IgD-negative memory B cell (primary cell): ENCODE measurements around the gene GPR107. TPM values are rescaled to one million over a fixed set of nuclear protein-coding genes. Genes with fewer than 3 reads are reported as not detected.

Experiments
- H3K27ac Mint-ChIP-seq, 3 donors: one replicate each; pipeline ENCODE4 v1.8.0; 2020 to 2022; ENCODE audit warnings: mild to moderate bottlenecking in 3 of 3, mixed read lengths in 3 of 3, moderate library complexity in 1 of 3
- H3K27me3 Mint-ChIP-seq: one replicate; pipeline ENCODE4 v1.8.0; 2021; ENCODE audit warnings: mixed read lengths
- H3K36me3 Mint-ChIP-seq: one replicate; pipeline ENCODE4 v1.8.0; 2020; ENCODE audit warnings: mild to moderate bottlenecking, mixed read lengths
- H3K4me1 Mint-ChIP-seq, 3 donors: one replicate each; pipeline ENCODE4 v1.8.0; 2020 to 2022; ENCODE audit warnings: mixed read lengths in 3 of 3, mild to moderate bottlenecking in 1 of 3
- H3K4me3 Mint-ChIP-seq, 4 donors: one replicate each; pipeline ENCODE4 v1.8.0; 2020 to 2022; ENCODE audit warnings: mild to moderate bottlenecking in 4 of 4, mixed read lengths in 4 of 4, moderate library complexity in 3 of 4
- H3K9me3 Mint-ChIP-seq, 3 donors: one replicate each; pipeline ENCODE4 v1.8.0; 2020 to 2021; ENCODE audit warnings: mixed read lengths in 3 of 3, mild to moderate bottlenecking in 1 of 3
- polyA plus RNA-seq: library from polyadenylated mRNA; unstranded; fragments of 300-500 nt; fragmentation: Illumina TruSeq; gene quantifications from one replicate; pipeline ENCODE4 v1.2.3, GENCODE V29; 2021

GPR107 gene
- polyA plus RNA-seq, 1 donor from 2014 or later = 2.1 TPM

DNA sequence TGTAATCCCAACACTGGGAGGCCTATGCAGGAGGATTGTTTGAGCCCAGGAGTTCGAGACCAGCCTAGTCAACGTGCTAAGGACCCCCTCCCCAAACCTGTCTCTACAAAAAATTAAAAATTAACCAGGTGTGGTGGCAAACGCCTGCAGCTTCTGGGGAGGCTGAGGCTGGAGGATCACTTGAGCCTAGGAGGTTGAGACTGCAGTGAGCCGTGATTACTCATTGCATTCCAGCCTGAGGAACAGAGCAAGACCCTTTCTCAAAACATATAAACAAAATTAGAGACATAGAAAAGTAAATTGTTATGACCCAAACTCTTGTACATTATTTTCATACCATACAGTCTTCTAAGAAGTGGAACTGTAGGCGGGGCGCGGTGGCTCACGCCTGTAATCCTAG lies 1.1 kb downstream of the GPR107 start:
- H3K4me1 Mint-ChIP-seq = peaks cover 17 to 22% (median 18%) of the 10 kb centered on the region in 3 donors
- peak overlapping the region; percentile 91 to 97 (median 95) for H3K4me3 Mint-ChIP-seq
- H3K27me3 Mint-ChIP-seq = no peaks in the 10 kb centered on the region
- H3K9me3 Mint-ChIP-seq = no peaks in the 10 kb centered on the region
- peak overlapping the region in 2 of 3 donors; percentile 96 to 97 for H3K27ac Mint-ChIP-seq
- H3K36me3 Mint-ChIP-seq = no peaks in the 10 kb centered on the region

DNA sequence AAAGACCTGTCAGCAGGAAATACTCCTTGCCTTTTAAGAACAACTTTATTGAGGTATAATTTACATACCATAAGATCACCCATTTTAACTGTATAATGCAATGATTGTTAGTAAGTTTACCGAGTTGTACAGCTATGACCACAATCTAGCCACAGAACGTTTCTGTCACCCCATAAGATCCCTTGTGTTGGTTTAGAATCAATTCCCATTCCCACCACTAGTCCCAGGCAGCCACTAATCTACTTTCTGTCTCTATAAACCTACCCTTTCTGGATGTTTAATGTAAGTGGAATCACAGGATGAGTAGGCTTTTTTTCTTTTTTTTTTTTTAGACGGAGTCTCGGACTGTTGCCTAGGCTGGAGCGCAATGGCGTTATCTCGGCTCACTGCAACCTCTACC lies 4.4 kb downstream of the GPR107 start:
- no peak overlapping the region for H3K27ac Mint-ChIP-seq
- H3K4me1 Mint-ChIP-seq = peaks cover 22 to 25% (median 23%) of the 10 kb centered on the region in 3 donors
- peak overlapping the region in 1 of 4 donors; percentile 43 for H3K4me3 Mint-ChIP-seq
- no peaks in the 10 kb centered on the region for H3K36me3 Mint-ChIP-seq
- no peaks in the 10 kb centered on the region for H3K27me3 Mint-ChIP-seq
- H3K9me3 Mint-ChIP-seq = no peaks in the 10 kb centered on the region

DNA sequence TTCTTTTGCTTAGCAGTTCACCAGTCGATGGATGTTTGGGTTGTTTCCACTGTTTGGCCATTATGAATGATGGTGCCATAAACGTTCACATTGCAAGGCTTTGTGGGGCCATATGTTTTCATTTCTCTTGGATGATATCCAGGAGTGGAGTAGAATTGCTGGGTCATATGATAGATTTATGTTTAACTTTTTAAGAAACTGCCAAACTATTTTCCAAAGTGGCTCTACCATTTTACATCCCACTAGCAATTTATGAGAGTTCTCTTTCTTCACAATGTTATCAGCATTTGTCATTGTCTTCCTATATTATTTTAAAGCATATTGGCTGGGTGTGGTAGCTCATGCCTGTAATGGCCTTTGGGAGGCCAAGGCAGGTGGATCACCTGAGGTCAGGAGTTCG lies 5.2 kb downstream of the GPR107 start:
- Mint-ChIP-seq H3K36me3 (no peaks in the 10 kb centered on the region), H3K4me3 (peak overlapping the region in 1 of 4 donors; percentile 43), H3K27me3 (no peaks in the 10 kb centered on the region), H3K9me3 (no peaks in the 10 kb centered on the region), H3K27ac (no peak overlapping the region), H3K4me1 (peaks cover 18 to 24% (median 20%) of the 10 kb centered on the region in 3 donors)

DNA sequence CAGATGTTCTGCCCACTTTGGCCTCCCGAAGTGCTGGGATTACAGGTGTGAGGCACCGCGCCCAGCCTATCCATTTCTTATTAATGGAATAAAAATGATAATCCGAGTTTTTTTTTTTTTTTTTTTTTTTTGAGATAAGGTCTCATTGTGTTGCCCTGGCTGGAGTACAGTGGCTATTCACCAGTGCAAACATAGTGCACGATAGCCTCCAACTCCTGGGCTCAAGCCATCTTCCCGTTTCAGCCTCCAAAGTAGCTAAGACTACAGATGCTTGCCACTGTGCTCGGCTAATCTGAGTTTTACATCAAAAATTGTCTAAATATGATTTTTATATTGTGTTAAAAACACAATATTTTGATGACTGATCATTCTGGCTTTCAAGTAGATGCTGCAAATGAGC lies 6.6 kb downstream of the GPR107 start:
- H3K4me1 Mint-ChIP-seq = peaks cover 14 to 19% (median 15%) of the 10 kb centered on the region in 3 donors
- H3K4me3 Mint-ChIP-seq = no peak overlapping the region
- H3K27ac Mint-ChIP-seq = no peak overlapping the region
- H3K9me3 Mint-ChIP-seq = no peaks in the 10 kb centered on the region
- no peaks in the 10 kb centered on the region for H3K27me3 Mint-ChIP-seq
- H3K36me3 Mint-ChIP-seq = no peaks in the 10 kb centered on the region

DNA sequence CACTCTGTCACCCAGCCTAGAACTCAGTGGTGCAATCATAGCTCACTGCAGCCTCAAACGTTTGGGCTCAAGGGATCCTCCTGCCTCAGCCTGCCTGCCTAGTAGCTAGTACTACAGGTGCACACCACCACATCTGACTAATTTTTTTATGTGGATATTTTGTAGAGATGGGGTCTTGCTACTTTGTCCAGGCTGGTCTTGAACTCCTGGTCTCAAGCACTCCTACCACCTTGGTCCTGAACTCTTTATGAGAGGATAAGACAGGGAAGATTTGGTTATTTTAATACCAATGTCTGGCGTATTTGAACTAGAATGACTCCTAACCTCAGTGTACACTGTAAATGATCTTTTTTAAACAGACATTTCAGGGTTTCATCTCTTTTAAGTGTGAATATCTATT lies 9.0 kb downstream of the GPR107 start:
- no peaks in the 10 kb centered on the region for H3K27me3 Mint-ChIP-seq

DNA sequence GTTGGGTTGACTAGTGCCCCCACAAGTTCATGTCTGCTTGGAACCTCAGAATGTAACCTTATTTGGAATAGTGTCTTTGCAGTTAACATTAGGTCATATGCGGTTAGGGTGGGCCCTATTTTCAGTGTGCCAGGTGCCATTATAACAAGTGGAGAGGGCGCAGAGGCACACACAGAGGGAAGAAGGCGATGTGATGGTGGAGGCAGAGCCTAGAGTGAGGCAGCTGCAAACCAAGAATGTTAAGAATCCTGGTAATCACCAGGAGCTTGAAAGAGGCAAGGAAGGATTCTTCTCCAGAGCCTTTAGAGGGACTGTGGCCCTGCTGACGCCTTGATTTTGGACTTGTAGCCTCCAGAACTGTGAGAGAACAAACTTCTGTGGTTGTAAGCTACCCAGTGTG lies 10.9 kb downstream of the GPR107 start:
- H3K4me3 Mint-ChIP-seq = no peak overlapping the region
- H3K9me3 Mint-ChIP-seq = no peaks in the 10 kb centered on the region
- H3K36me3 Mint-ChIP-seq = no peaks in the 10 kb centered on the region
- no peak overlapping the region for H3K27ac Mint-ChIP-seq
- H3K4me1 Mint-ChIP-seq = peaks cover 18 to 26% (median 22%) of the 10 kb centered on the region in 3 donors
- H3K27me3 Mint-ChIP-seq = no peaks in the 10 kb centered on the region

More for the DNA sequence above, 9.0 kb downstream of the GPR107 start:
- H3K36me3 Mint-ChIP-seq = no peaks in the 10 kb centered on the region
- H3K9me3 Mint-ChIP-seq = no peaks in the 10 kb centered on the region
- H3K27ac Mint-ChIP-seq = no peak overlapping the region
- H3K4me3 Mint-ChIP-seq = peak overlapping the region in 1 of 4 donors; percentile 9
- H3K4me1 Mint-ChIP-seq = peaks cover 15 to 24% (median 19%) of the 10 kb centered on the region in 3 donors

DNA sequence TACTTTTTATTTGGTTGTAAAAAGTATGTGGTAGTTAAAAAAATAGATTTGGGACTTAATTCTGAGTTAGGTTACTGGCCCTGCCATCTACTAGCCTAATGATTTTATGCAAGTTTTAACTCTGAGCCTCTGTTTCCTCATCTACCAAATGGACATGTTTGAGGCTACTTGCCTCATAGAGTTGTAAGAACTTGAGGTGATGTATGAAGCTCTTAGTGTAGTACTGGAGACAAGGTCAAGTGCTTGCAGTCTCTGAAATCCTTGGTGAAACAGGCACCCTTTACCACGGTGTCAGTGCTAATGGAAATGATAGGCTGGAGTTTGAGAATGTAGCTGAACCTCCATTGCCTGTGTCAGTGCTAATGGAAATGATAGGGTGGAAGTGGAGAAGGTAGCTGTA lies 15.3 kb downstream of the GPR107 start:
- Mint-ChIP-seq H3K9me3 (no peaks in the 10 kb centered on the region), H3K4me3 (no peak overlapping the region), H3K36me3 (peaks cover 4% of the 10 kb centered on the region), H3K27me3 (no peaks in the 10 kb centered on the region), H3K27ac (no peak overlapping the region), H3K4me1 (peaks cover 3 to 19% (median 12%) of the 10 kb centered on the region in 3 donors)

DNA sequence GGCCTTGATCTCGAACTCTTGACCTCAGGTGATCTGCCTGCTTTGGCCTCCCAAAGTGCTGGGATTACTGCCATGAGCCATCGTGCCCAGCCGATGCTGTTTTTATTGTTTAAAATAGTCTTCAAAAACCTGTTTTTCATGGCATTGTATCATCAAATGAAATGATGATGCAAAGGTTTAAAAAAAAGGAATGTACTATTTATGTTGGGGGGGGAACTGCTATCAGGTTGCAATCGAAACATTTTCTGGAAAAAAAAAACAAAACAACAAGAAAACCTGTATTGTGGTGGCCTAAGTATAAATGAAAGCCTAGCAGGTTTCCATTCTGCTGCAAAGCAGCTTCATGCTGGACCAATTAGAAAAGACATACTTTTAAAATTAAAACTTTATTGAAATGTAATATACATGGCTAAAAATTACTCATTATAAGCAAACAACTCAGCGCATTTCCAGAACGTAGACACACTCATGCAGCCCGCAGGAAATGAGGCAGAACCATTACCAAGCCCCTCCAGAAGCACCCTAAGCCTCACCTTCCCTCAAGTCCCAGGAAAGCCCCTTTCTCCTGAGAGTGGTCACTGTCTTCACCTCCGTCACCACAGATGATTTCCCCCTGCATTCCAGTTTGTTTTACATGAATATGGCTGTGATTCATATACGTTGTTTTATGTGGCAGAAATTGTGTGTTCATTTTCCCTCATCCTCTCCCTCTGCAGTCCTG lies 19.0 kb downstream of the GPR107 start:
- Mint-ChIP-seq H3K27ac (peak overlapping the region in 1 of 3 donors; percentile 24), H3K36me3 (peaks cover 9% of the 10 kb centered on the region), H3K9me3 (no peaks in the 10 kb centered on the region), H3K27me3 (no peaks in the 10 kb centered on the region), H3K4me1 (peaks cover 3 to 16% (median 13%) of the 10 kb centered on the region in 3 donors), H3K4me3 (peak overlapping the region in 1 of 4 donors; percentile 79)

DNA sequence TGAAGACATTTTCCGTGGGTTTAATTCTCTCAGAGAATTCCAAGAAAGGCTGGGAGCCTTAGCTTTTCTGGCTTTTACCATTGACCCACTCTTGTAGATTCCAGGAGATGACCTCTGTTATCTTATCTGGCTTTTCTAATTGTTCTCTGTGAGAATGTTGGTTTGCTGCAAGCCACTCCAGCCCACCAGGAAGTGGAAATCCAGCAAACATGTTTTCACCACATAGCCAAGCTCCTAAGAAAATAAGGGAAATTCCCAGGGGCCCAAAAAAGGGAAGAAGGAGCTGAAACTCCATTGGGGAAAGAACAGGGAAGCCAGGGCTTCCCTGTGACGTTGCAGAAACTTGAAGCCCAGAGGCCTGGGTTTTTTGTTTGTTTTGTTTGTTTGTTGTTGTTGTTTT lies 19.7 kb downstream of the GPR107 start:
- no peak overlapping the region for H3K4me3 Mint-ChIP-seq
- H3K27ac Mint-ChIP-seq = peak overlapping the region in 1 of 3 donors; percentile 24
- peaks cover 9% of the 10 kb centered on the region for H3K36me3 Mint-ChIP-seq
- H3K9me3 Mint-ChIP-seq = no peaks in the 10 kb centered on the region
- H3K4me1 Mint-ChIP-seq = peaks cover 3 to 16% (median 13%) of the 10 kb centered on the region in 3 donors
- H3K27me3 Mint-ChIP-seq = no peaks in the 10 kb centered on the region

DNA sequence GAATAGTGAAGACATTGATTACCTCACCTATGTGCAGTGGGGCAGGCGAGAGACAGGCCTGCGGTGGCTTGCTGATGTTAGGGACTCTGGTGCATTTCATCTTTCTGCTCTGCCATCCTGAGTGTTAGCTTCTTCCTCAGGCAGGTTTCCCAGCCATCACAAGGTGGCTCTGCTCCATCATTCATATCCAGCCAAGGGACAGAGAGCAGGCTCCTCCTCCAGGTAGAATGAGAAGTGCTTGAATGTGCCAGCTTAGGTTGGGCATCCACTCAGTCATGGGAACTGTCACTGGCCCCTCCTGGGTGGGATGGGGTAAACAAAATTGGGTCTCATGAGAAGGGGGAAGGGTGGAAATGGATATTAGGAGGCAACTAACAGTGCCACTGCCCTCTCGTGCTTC lies 24.8 kb downstream of the GPR107 start:
- Mint-ChIP-seq H3K36me3 (peaks cover 10% of the 10 kb centered on the region), H3K27ac (no peak overlapping the region)

DNA sequence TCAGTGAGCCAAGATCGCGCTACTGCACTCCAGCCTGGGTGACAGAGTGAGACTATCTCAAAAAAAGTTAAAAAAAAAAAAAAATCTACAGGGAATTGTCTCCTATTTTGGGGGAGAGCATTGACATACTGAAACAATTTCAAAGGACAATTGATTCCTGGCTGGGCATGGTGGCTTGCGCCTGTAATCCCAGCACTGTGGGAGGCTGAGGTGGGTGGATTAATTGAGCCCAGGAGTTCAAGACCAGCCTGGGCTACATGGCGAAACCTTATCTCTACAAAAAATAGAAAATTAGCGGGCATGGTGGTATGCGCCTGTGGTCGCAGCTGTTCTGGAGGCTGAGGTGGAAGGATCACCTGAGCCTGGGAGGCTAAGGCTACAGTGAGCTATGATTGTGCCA lies 30.6 kb downstream of the GPR107 start:
- no peak overlapping the region for H3K4me3 Mint-ChIP-seq
- H3K9me3 Mint-ChIP-seq = no peaks in the 10 kb centered on the region
- H3K36me3 Mint-ChIP-seq = peaks cover 13% of the 10 kb centered on the region
- H3K27ac Mint-ChIP-seq = no peak overlapping the region
- H3K27me3 Mint-ChIP-seq = no peaks in the 10 kb centered on the region
- peaks cover 0 to 2% (median 0%) of the 10 kb centered on the region in 3 donors for H3K4me1 Mint-ChIP-seq

More for the DNA sequence above, 24.8 kb downstream of the GPR107 start:
- peak overlapping the region in 1 of 4 donors; percentile 38 for H3K4me3 Mint-ChIP-seq
- no peaks in the 10 kb centered on the region for H3K9me3 Mint-ChIP-seq
- H3K27me3 Mint-ChIP-seq = no peaks in the 10 kb centered on the region
- H3K4me1 Mint-ChIP-seq = peaks cover 0 to 9% (median 5%) of the 10 kb centered on the region in 3 donors

DNA sequence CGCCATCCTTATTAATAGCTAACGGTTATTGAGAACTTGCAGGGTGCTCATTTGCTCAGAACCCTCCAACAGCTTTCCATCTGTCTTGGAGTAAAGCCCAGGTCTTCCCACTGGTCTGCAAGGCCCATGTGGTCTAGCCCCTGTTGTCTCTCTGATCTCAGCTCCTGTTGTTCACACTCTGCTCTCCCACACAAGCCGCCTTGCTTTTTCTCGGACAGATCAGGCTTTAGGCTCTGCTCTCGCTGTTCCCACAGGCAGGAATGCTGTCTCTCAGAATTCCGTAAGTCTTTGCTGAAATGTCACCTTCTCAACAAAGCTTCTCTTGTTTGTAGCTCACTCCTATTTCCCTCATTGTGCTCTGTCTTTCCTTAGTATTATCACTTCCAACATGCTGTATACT lies 34.3 kb downstream of the GPR107 start:
- Mint-ChIP-seq H3K27me3 (no peaks in the 10 kb centered on the region), H3K9me3 (no peaks in the 10 kb centered on the region), H3K36me3 (peaks cover 14% of the 10 kb centered on the region), H3K4me1 (no peaks in the 10 kb centered on the region), H3K27ac (no peak overlapping the region), H3K4me3 (no peak overlapping the region)

DNA sequence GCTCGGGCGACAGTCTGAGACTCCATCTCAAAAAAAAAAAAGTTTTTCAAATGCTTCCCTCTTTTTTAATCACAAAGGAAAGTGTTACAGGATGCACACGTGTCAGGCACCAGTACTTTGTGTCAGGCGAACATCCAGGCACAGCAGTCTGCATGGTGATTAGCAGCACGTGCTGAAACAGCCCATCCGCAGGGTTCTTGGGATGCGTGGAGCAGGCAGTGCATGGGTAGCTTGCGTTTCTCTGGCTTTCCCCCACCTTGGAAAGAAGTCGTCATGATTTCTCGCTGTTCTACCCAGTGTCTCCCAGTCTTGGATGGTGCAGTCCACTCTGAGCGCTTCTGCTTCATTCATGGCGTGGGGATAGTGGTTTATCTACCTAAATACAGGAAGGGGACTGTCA lies 35.4 kb downstream of the GPR107 start:
- Mint-ChIP-seq H3K36me3 (peaks cover 14% of the 10 kb centered on the region), H3K9me3 (no peaks in the 10 kb centered on the region), H3K4me1 (no peaks in the 10 kb centered on the region), H3K27me3 (no peaks in the 10 kb centered on the region), H3K27ac (no peak overlapping the region), H3K4me3 (no peak overlapping the region)

DNA sequence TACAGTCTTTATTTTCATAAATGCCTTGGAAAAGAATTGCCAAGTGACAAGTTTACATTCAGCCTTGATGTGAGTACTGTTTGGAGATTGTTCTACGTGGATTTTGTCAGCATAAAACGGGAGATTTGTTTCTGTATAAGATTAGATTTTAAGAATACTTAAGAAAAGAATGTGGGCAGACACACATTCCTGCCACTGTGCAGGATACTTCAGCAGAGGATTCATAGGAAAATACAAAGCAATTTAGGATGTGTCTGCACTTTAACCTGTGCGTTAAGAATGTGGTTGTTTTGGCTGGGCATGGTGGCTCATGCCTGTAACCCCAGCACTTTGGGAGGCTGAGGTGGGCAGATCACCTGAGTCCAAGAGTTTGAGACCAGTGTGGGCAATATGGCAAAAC lies 37.2 kb downstream of the GPR107 start:
- Mint-ChIP-seq H3K9me3 (no peaks in the 10 kb centered on the region), H3K27me3 (no peaks in the 10 kb centered on the region), H3K27ac (no peak overlapping the region), H3K4me3 (no peak overlapping the region), H3K4me1 (peaks cover 0 to 2% (median 0%) of the 10 kb centered on the region in 3 donors), H3K36me3 (peaks cover 12% of the 10 kb centered on the region)

DNA sequence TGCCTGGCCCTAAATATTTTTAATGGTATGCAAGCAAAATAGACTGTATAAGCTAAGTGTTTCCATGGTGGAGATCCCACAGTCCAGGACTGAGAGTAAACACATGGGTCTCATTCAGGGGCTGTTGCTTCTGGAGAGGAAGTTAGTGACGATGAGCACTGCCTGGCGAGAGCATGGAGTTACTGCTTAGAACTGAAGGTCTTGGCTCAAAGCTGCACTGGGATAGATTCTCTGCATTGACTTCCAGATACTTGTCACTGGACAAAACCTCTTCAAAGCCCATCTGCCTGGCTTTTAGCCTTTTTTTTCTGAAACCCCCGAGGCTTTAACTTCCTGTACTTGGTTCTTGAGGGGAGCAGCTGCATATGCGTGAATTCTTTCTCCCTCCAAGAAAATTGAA lies 39.2 kb downstream of the GPR107 start:
- Mint-ChIP-seq H3K27me3 (no peaks in the 10 kb centered on the region), H3K9me3 (no peaks in the 10 kb centered on the region), H3K36me3 (peaks cover 11% of the 10 kb centered on the region), H3K27ac (peak overlapping the region in 1 of 3 donors; percentile 41), H3K4me1 (peaks cover 0 to 8% (median 0%) of the 10 kb centered on the region in 3 donors), H3K4me3 (no peak overlapping the region)

DNA sequence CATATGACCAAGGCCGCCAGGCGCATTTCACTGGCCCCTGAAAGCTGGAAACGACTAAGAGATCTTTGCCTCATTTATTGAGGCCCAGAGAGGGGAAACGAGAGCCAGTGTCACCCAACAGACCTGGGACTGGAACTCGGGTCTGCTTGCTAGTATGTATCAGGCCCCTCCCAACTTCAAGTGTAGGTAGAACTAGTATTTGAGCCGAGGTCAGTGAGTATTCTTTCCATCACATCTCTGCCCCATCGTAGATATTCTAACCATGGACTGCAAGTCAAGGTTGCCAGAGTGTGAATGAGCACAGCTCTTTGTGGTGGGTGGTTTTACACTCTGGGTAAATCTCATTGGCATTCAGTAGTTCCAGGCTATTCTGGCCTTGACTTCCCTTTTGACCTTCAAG lies 42.2 kb downstream of the GPR107 start:
- H3K36me3 Mint-ChIP-seq = peaks cover 4% of the 10 kb centered on the region
- H3K4me3 Mint-ChIP-seq = no peak overlapping the region
- H3K9me3 Mint-ChIP-seq = no peaks in the 10 kb centered on the region
- no peaks in the 10 kb centered on the region for H3K27me3 Mint-ChIP-seq
- H3K4me1 Mint-ChIP-seq = peaks cover 5 to 15% (median 6%) of the 10 kb centered on the region in 3 donors
- H3K27ac Mint-ChIP-seq = peak overlapping the region in 2 of 3 donors; percentile 69 to 71
